ENCODE data around the gene UQCC5.
"Not testable (repeated sequence)": the region's sequence is repeated elsewhere in the genome, so short reads cannot be mapped to it uniquely, and the experiment has no call there.

UQCC5 gene

GRCh38 chr3:52523386-52524257 lies 12.8 kb upstream of the UQCC5 start:
- DNase-seq = no peak

- DNase-seq = no peak
Measured at GRCh38 chr3:52524258-52524751, 12.1 kb upstream of the UQCC5 start.

- no peak for DNase-seq
Measured at GRCh38 chr3:52524752-52525679, 11.4 kb upstream of the UQCC5 start.

- no peak for DNase-seq
Measured at GRCh38 chr3:52525680-52526561, 10.5 kb upstream of the UQCC5 start.

GRCh38 chr3:52526671-52527038 lies 9.8 kb upstream of the UQCC5 start:
- DNase-seq = not testable (repeated sequence)

GRCh38 chr3:52527039-52527731 lies 9.2 kb upstream of the UQCC5 start:
- no peak for DNase-seq

GRCh38 chr3:52527732-52528585 lies 8.4 kb upstream of the UQCC5 start:
- DNase-seq = no peak

GRCh38 chr3:52528586-52529375 lies 7.6 kb upstream of the UQCC5 start:
- DNase-seq = no peak

- no peak for DNase-seq
Measured at GRCh38 chr3:52529376-52530333, 6.8 kb upstream of the UQCC5 start.

- no peak for DNase-seq
Measured at GRCh38 chr3:52530918-52531826, 5.2 kb upstream of the UQCC5 start.

GRCh38 chr3:52531860-52532516 lies 4.4 kb upstream of the UQCC5 start:
- DNase-seq = no peak

- peak; percentile 19 to 49 for DNase-seq
Measured at GRCh38 chr3:52532517-52532837, 3.9 kb upstream of the UQCC5 start.

- peak; percentile 7 to 15 for DNase-seq
Measured at GRCh38 chr3:52532838-52533622, 3.4 kb upstream of the UQCC5 start.

GRCh38 chr3:52533623-52534280 lies 2.7 kb upstream of the UQCC5 start, which contains the start of gene NT5DC2:
NT5DC2 (minus strand) TSS chr3:52533857; CDS start chr3:52533737, 120 bp downstream.
- DNase-seq = peak; percentile 71 to 76

GRCh38 chr3:52534281-52535183 lies 1.9 kb upstream of the UQCC5 start:
- DNase-seq = no peak

Measured in CD4-positive, alpha-beta T cell treated with Interleukin-1 beta for 1 hour (primary cell).